Neutrophil (primary cell): ENCODE measurements around the gene LIMS1.
"Not testable (repeated sequence)": the region's sequence is repeated elsewhere in the genome, so short reads cannot be mapped to it uniquely, and the experiment has no call there.

Experiments
- H3K27ac ChIP-seq: fragments of 200-600 bp; sonication (generic); 2 replicates; pipeline ENCODE4 v1.5.1; 2016; ENCODE audit warnings: mild to moderate bottlenecking, moderate library complexity
- H3K27me3 ChIP-seq: fragments of 200-600 bp; sonication (generic); 2 replicates; pipeline ENCODE4 v1.6.0; 2016; ENCODE audit warnings: mild to moderate bottlenecking
- H3K36me3 ChIP-seq: fragments of 200-600 bp; sonication (generic); 2 replicates; pipeline ENCODE4 v1.5.1; 2017
- H3K4me1 ChIP-seq, 2 experiments: fragments of 200-600 bp in 1 of 2; sonication (generic) in 1 of 2; 1 replicate in 1 of 2; 2 replicates in 1 of 2; pipeline versions ENCODE4 v1.5.1 to v1.6.1; 2013 to 2016; ENCODE audit warnings: low read depth in 1 of 2, low read length in 1 of 2, mild to moderate bottlenecking in 1 of 2, moderate library complexity in 1 of 2; ENCODE audit not compliant: control insufficient read depth in 1 of 2, insufficient read depth in 1 of 2
- H3K4me3 ChIP-seq, 2 experiments: fragments of 200-600 bp in 1 of 2; sonication (generic) in 1 of 2; 1 replicate in 1 of 2; 2 replicates in 1 of 2; pipeline ENCODE4 v1.5.1; 2013 to 2016; ENCODE audit warnings: low read depth in 1 of 2, low read length in 1 of 2, mild to moderate bottlenecking in 1 of 2, moderate library complexity in 1 of 2
- H3K9me3 ChIP-seq: fragments of 200-600 bp; sonication (generic); 2 replicates; pipeline ENCODE4 v1.5.1; 2016
- TF ChIP-seq, protein P1 (sequence below): fragments of 200-600 bp; sonication (generic); IDR thresholded peaks from 2 replicates; pipeline ENCODE4 v1.5.1; 2016; ENCODE audit warnings: antibody characterized with exemption

LIMS1 gene

DNA sequence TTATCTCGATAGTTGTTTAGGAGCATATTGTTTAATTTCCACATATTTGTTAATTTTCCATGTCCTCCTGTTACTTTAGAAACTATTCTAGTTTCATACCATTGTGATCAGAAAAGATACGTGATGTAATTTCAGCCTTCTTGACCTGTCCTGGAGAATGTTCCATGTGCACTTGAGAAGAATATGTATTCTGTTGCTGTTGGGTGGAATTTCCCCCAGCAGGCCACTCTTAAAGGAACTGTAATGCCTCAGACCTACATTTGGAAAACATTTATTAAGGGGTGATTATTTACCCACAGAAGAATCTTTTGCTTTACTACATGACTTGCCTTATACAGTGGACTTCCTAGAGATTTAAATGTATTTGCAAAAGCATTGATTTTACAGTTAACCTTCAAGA is 55.5 kb downstream of the LIMS1 start:
- TF ChIP-seq, protein P1, sequence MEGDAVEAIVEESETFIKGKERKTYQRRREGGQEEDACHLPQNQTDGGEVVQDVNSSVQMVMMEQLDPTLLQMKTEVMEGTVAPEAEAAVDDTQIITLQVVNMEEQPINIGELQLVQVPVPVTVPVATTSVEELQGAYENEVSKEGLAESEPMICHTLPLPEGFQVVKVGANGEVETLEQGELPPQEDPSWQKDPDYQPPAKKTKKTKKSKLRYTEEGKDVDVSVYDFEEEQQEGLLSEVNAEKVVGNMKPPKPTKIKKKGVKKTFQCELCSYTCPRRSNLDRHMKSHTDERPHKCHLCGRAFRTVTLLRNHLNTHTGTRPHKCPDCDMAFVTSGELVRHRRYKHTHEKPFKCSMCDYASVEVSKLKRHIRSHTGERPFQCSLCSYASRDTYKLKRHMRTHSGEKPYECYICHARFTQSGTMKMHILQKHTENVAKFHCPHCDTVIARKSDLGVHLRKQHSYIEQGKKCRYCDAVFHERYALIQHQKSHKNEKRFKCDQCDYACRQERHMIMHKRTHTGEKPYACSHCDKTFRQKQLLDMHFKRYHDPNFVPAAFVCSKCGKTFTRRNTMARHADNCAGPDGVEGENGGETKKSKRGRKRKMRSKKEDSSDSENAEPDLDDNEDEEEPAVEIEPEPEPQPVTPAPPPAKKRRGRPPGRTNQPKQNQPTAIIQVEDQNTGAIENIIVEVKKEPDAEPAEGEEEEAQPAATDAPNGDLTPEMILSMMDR: no peak
- Histone ChIP-seq H3K27ac (peak overlapping the region; percentile 83), H3K9me3 (no peaks in the 10 kb centered on the region), H3K4me3 (peak overlapping the region; percentile 6 to 53), H3K4me1 (peaks cover 80 to 97% of the 10 kb centered on the region in 2 experiments), H3K27me3 (no peaks in the 10 kb centered on the region), H3K36me3 (no peaks in the 10 kb centered on the region)

DNA sequence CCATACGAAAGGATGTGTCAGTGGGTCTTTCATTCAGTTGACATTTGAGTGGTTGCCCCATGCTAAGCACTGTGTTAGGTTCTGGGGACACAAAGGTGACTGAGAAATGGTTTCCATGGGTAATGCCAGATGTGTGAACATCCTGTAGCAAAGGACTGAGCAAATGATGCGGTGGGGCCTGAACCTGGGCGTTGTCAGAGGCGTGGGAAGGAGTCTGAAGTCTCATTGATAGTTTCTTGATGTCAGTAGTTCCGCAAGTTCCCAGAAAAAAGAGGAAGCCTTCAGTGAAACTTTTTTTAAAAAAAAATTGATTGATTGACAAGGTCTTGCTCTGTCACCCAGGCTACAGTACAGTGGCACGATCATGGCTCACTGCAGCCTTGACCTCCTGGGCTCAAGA is 56.9 kb downstream of the LIMS1 start:
- H3K27ac ChIP-seq: peak overlapping the region; percentile 83
- no peaks in the 10 kb centered on the region for H3K36me3 ChIP-seq
- TF ChIP-seq, protein P1: no peak
- H3K9me3 ChIP-seq: no peaks in the 10 kb centered on the region
- H3K27me3 ChIP-seq: no peaks in the 10 kb centered on the region
- H3K4me3 ChIP-seq: no peak overlapping the region
- H3K4me1 ChIP-seq: peaks cover 74 to 93% of the 10 kb centered on the region in 2 experiments

DNA sequence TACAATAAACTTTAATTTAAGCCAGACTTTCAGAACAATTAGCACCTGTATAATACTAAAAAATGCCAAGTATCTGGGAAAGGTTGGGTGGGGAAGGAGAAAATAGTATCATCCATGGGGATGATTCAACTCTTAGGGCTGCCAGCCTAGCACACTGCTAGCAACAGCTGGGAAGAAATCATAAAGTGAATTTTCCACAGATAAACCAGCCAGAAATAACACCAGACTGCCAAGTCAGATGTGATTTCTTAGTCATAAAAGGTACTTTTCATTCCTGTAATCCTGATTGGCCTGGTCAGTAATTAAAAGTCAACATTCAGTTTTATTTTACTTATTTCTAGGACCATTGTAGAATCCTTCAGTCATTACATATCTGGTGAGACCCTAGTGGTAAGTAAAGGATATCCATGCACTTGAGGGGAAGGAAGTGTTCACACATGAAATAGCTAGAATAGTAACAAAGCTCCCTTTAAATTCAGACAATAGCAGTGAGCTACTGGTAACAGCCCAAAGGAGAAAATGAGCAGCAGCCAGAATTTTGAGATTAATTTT is 59.4 kb downstream of the LIMS1 start:
- H3K27me3 ChIP-seq: no peaks in the 10 kb centered on the region
- H3K36me3 ChIP-seq: no peaks in the 10 kb centered on the region
- no peak overlapping the region for H3K4me3 ChIP-seq
- no peaks in the 10 kb centered on the region for H3K9me3 ChIP-seq
- peak overlapping the region; percentile 82 for H3K27ac ChIP-seq
- H3K4me1 ChIP-seq: peaks cover 50 to 69% of the 10 kb centered on the region in 2 experiments
- TF ChIP-seq, protein P1: no peak

DNA sequence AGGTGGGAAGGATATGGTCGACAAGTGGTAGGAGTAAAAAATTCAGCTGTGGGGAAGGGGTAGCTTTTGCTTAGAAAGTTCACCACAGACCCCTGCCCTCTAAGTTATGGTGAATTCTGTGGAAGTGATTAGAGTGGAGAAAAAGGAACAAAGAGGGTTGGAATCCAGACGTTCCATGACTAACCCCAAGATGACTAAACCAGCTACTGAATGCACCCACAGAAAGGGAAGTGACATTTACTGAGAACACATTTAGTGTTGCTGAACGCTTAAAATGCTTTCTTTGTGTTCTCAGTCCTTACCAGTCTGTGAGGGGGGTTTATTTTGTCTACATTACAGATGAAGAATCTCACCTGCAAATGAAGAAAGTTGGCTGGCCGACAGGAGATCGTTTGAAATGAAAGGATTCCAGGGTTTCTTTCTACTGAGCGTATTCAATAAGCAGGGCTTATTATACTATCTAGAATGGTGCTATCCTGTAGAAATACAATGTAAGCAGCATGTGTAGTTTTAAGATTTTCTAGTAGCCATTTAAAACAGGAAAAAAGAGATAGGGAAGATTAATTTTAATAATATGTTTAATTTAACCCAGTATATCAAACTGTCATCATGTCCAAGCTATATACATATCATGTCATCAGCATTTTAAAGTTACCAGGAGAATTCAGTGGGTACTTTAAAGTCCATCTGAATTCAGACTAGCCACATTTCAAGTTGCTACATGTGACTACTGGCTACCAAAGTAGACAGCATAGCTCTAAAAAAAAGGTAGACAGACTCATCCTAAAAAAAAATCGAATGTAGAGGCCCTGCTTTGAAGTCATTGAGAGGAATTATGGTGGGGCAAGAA is 60.1 kb downstream of the LIMS1 start:
- H3K9me3 ChIP-seq: no peaks in the 10 kb centered on the region
- peaks cover 42 to 62% of the 10 kb centered on the region in 2 experiments for H3K4me1 ChIP-seq
- TF ChIP-seq, protein P1: no peak
- no peaks in the 10 kb centered on the region for H3K27me3 ChIP-seq
- no peaks in the 10 kb centered on the region for H3K36me3 ChIP-seq
- peak overlapping the region; percentile 82 for H3K27ac ChIP-seq
- H3K4me3 ChIP-seq: peak overlapping the region in 1 of 2 experiments; percentile 3

DNA sequence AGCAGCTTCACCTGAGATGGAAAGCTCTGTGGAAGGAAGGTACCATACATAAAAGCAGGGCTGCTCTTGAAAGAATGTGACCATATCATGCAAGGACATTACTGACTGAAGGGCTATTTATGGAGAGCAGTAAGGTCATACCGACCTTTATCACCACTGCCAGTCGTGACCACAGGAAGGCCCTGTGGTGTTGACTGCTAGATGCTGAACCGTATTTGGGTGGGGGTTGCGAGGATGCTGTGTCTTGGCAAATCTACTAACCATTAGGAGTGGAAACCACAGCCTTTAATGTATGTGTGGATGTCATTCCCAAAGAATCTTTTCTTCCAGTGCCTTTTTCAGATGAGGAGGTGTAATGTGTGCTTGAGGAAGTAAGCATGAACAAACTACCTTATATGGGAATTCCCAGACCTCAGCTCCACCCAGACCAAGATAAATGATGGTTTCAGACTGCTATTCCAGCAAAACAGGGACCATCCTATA is 60.8 kb downstream of the LIMS1 start:
- no peaks in the 10 kb centered on the region for H3K9me3 ChIP-seq
- peaks cover 36 to 56% of the 10 kb centered on the region in 2 experiments for H3K4me1 ChIP-seq
- peak overlapping the region; percentile 82 for H3K27ac ChIP-seq
- TF ChIP-seq, protein P1: no peak
- no peak overlapping the region for H3K4me3 ChIP-seq
- no peaks in the 10 kb centered on the region for H3K27me3 ChIP-seq
- H3K36me3 ChIP-seq: no peaks in the 10 kb centered on the region

DNA sequence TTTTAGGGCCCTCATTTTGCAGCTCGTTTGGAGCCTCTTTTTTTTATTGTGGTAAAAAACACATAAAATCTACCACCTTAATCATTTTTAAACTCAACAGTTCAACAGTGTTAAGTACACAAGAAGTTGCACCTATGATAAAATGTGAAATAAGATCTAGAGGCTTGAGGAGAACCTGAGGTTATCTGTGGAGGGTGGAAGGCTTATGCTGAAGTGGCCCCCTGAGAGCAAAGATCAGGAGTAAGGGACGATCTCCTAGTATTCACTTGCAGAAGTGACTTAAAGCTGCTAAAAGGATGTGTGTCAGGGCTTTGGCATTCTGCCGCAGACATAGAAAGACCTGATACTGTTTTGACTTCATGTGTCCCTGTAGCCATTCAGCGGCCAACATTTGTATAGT is 61.5 kb downstream of the LIMS1 start:
- H3K4me3 ChIP-seq, H3K36me3 ChIP-seq, H3K9me3 ChIP-seq, H3K27me3 ChIP-seq: not testable (repeated sequence)
- peaks cover 28 to 49% of the 10 kb centered on the region in 2 experiments for H3K4me1 ChIP-seq
- H3K27ac ChIP-seq: peak overlapping the region; percentile 82

DNA sequence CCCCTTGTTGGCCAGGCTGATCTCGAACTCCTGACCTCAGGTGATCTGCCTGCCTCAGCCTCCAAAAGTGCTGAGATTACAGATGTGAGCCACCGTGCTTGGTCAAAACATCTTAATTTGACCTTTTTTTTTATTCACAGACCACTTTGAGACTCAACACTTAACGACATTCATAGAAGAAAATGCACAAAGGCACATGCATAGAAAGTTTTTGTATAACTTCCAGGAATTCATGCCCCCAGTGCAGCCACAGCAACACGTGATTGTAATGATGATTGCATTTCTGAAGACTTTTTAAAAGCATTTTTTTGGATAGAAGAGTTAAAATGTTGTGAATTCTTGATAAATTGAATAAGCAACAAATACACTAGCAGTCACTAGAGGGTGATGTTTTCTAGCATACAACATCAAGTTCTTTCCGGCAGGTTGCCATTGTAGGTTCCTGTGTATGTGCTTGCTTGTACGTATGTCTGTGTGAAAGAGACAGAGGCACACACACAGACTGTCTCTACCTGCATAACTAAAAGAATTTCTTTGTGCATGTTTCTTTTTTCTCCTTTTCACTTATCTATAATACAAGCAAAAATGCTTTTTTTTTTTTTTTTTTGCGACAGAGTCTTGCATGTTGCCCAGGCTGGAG is 63.0 kb downstream of the LIMS1 start:
- H3K4me1 ChIP-seq: peaks cover 20 to 34% of the 10 kb centered on the region in 2 experiments
- not testable (repeated sequence) for H3K4me3 ChIP-seq, H3K27me3 ChIP-seq, H3K9me3 ChIP-seq, H3K27ac ChIP-seq, H3K36me3 ChIP-seq

DNA sequence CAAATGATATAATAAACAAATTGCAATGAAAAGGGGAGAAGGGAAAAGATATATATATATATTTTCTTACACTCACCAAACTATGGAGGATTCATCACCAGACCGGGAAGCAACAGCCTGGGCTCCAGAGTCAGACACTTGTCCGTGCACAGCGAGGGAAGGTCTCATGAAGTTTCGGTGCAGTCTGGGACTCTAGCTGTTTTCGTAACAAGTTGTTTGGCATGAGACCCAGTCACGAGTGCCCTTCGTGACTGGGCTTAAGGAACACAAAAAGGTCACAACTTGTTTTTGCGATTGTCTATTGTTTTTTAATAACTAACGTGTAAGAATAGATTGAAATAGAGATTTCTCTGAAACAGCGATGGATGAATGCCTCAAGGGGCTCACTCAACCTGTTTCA is 66.9 kb downstream of the LIMS1 start:
- not testable (repeated sequence) for H3K4me1 ChIP-seq, H3K9me3 ChIP-seq

More for the DNA sequence above, 66.9 kb downstream of the LIMS1 start:
- H3K36me3 ChIP-seq, H3K27ac ChIP-seq, H3K27me3 ChIP-seq, H3K4me3 ChIP-seq: not testable (repeated sequence)
